IPS-NIHi7 (cell line): ENCODE results near the gene CHORDC1.
"Not testable (repeated sequence)": the region's sequence is repeated elsewhere in the genome, so short reads cannot be mapped to it uniquely, and the experiment has no call there.

ENCODE experiments used
- DNase-seq: peaks from one replicate; pipeline ENCODE4 v3.0.0; 2012; ENCODE audit warnings: mixed read lengths; ENCODE audit errors: extremely low spot score

Gene CHORDC1

DNA sequence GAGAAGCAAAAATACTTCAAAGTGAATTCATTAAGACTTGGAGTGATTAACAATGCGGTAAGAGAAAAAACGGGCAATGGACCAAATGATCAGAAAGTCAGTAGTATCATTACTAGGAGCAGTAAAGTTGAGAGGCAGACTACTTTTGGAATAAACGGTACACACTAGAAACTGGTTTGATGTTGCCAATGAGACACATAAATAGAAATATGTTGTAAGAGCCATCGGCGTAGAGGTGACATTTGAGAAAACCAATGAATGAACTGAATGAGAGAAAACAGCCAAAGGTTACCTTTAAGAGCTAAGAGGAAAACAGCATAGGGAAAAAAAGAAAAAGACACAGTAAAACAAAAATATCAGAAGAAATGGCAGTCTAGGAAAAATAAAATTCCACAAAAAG is 6.2 kb downstream of the CHORDC1 start:
- no peak for DNase-seq

DNA sequence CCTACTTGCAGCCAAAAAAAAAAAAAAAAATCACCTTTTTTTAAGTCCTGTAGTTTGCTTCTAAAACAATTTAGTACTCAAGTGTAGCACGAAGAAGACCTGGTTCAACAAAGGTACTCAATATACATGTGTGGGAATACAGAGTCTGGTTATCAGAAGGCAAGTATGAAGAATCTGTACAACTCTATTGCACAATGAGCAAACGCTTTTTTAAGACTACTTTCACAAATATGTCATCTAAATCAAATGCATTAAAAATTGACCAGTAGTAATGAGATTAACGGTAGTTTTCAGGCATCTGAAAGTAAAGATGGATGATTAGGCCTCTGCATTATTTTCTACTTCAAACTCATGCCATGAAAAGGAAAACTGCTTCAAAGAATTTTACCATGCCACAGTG is 9.5 kb downstream of the CHORDC1 start:
- no peak for DNase-seq

DNA sequence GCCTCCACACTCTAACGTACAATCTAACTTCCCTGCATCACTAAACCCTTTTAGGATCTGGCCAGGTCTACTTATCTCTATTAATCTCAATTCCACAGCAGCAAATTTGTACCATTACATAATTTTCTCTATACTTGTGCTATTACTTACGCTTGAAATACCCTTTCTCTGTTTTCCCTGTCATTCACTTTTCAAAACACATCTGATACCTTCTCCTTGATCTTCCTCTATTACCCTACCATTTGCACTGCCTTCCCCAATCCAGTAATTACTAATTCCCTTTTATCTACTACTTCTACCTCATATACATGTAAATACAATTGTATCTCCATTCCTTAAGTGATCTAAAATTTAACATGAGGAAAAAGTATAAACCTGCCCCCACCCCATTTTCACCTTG is 14.0 kb downstream of the CHORDC1 start:
- no peak for DNase-seq

DNA sequence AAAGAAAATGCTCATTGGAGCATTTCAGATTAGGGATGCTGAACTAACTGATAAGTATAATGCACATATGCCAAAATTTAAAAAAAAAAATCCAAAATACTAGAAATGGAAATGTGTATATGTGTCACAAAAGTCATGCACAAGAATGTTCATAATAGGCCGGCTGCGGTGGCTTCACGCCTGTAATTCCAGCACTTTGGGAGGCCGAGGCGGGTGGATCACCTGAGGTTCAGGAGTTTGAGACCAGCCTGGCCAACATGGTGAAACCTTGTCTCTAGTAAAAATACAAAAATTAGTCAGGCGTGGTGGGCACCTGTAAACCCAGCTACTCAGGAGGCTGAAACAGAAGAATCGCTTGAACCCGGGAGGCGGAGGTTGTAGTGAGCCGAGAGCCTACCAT is 14.9 kb downstream of the CHORDC1 start:
- not testable (repeated sequence) for DNase-seq

DNA sequence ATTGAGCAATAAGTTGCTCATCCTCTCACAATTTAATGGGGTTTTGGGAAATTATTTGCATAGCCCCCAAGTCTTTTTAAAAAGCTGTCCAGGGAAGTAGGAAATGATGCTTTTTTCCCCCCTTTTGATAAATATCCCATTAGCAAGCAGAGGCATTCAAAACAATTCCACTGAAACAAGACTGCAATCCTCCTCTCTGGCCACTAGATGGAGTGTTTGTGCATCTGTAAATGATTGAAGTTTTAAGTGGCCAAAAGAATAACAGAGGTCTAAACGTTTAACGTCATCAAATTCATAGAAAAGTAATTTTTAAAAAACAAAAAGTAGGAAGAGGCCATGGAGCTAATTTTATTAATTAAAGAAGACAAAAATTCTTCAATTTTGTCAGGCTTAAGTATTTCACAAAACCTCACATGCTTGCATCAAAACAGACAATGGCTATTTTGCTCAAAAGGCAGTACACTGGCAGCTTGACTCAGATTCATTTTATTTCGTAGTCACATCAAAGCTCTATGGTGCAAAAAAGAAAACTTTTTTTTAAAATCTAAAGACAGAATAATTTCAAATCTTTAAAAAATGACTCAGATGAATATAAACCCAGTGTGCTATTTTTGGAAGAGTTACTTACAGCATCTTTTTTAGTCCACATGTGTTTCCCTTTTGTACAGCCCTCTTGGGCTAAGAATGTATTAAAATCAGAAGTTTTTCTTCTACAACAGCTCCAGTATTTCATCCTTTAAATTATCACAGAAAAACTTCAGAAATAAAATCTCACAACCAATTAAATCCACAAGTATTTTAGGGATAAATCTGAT is 17.8 kb downstream of the CHORDC1 start:
- DNase-seq: peak; percentile 51

DNA sequence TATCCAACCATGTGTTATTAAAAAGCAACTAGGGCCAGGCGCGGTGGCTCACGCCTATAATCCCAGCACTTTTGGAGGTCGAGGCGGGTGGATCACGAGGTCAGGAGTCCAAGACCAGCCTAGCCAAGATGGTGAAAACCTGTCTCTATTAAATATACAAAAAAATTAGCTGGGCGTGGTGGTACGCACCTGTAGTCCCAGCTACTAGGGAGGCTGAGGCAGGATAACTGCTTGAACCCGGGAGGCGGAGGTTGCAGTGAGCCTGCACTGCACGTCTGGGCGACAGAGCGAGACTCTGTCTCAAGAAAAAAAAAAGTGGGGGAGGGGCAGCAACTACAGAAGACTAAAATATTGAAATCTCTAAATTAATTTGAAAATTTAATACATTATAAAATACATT is 18.4 kb downstream of the CHORDC1 start:
- DNase-seq: no peak

DNA sequence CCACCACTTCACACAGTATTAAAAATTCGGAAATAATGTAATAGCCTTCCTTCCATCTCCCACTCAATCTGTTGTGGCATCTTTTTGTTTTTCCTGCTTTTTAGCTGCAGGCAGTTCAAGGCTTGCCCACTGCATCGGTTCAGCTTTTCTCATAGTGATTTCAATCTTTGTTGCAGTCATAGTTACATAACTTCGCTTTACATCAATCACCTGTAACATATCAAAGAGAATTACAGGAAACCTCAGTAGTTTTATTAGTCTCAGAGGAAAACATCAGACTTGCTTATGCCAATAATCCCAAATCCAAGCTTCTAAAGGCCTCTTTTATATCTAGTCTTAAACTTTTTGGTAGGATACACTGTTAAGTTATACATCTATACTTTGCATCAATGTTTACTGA is 20.5 kb downstream of the CHORDC1 start:
- no peak for DNase-seq

DNA sequence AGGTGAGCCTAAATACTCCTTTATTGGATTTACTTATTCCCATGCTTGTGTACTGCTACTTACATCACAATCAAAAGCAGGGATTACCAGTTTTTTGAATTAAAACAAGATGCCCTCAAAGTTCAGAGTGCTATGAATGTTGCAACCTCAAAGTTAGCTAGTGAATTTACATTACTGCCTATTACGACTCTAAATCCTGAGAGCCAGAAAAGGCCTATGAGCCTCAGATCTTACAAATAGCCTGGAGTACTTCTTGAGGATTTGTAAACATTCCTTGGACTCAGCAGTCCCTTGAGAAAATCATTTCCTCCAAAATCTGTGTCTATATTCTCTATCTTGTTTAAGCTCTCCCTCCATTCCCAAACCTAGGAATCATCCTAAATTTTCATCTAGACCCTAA is 25.5 kb downstream of the CHORDC1 start:
- no peak for DNase-seq

DNA sequence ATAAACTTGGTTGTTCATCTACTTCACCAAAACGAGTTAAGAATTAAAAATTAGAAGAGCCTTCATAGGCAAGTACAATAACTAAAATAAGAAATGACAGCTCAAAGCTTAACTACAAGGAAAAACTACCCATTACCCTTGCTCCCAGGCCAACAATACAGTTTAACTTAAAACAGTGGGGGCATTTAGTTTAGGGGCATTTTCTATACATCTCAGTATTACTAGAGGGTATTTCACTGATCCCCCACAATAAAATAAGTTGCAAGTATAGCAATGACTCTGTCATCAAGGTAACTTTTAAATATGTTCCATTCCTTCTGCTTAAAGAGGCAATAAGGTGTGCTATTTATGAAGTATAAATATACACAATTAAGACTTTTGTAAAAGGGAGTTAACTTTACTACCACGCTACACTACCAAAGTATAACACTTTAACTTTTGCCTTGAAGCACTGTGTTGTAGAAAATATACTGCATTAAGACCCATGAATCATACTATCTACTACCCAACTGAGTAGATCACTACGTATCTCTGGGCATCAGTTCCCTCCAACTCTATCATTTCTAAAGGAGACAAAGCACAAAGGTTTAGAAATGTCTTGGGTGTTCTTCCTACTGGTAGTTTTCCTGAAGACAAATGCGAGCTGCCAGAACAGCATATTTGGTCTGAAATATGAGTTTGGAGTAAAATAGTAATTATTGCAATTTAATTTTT is 29.8 kb downstream of the CHORDC1 start:
- DNase-seq: no peak

DNA sequence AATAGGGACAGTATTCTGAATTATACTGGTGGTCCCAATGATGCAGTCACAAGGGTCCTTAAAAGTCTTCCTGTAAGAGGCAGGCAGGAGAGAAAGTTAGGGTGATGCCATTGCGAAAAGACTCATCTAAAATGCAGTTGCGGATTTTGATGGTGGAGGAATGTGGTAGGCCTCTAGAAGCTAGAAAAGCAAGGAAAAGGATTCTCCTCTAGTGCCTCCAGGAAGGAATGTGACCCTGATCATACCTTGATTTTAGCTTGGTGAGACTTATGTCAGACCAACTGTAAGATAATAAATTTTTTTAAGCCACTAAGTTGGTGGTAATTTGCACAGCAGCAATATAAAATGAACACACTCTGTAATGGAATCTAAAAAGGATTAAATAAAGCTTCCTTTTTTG is 33.8 kb downstream of the CHORDC1 start:
- no peak for DNase-seq

DNA sequence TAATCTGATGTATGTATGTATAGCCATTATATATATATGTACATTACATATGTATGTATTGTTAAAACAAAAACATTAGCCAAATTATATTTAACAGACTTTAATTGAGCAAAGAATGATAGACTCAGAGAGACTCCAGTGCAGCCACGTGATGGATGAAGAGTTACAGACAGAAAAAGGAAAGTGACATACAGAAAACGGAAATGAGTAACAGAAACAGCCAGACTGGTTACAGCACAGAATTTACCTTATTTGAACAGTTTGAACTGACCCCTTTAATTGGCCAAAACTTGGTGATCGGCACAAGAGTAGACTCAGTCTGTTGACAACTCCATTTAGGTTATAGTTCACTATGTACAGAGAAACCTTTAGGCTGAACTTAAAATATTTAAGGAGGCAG is 35.0 kb downstream of the CHORDC1 start:
- no peak for DNase-seq

DNA sequence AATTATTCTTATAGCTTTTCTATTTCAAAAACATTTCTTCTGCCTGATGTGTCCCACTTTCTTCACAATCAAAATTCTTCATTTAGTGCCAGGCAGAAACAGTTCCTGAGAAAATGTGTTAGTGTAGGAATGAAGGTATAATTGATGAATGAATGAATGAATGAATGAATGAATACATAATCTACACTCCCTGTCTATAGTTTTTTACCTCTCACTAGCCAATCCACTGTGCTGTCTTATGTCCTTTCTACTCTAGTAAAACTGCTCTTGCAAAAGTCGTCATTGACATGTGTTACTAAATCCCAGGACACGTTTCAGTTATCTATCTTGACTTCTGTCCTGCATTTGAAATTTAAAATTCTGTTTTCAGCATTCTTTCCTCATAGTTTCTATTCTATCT is 42.9 kb downstream of the CHORDC1 start:
- no peak for DNase-seq

DNA sequence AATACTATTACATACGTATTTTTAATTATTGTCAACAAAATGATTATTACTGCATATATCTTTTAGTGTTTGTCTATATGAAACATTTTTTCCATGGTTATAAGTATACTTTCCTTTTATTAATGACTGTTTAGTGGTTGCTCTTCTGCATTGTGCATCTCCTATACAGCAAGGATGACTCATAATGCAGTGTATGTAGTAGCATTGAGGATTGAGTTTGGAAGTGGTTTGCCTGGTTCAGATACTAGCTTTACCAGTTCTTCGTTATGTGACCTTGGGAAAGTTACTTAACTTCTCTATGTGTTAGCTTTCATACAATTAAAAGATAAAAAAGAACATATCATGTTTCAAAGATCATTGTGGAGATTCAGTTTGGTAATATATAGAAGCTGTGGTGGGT is 44.1 kb downstream of the CHORDC1 start:
- no peak for DNase-seq

DNA sequence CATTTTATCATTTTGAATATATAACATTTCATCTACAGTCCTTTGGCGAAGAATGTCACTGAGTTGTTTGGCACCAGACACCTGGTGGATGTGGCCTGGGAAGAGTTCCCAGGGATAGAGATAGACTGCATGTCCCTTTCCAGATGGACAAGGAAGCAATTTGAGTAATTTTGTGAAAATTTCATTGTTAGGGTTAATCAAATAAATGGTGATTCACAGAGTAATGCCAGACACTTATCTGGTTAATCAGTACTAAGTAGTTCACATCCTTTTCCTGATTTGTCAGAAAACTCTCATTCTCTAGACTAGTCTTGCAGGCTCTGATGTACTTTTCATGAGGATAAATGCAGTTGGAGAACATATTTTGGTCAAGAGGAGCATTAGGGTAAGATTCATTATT is 46.8 kb downstream of the CHORDC1 start:
- no peak for DNase-seq

DNA sequence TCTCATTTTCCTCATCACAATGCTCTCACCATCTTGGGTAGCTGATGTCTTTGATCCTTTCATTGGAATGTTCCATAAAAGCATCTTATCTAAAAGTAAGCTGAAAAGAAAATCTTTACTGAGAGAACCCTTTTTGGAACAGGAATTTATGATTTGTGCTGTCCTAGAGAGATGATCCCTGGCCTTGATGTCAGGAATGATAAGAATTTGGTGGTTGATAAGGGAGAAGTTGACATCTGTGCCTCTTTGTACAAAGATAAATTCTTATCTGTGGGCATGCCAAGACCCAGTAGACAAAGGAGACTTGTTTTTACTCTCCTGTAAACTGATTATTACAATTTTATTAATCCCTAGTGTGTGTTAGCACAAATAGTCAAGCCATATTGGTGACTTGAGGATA is 51.5 kb downstream of the CHORDC1 start:
- no peak for DNase-seq

DNA sequence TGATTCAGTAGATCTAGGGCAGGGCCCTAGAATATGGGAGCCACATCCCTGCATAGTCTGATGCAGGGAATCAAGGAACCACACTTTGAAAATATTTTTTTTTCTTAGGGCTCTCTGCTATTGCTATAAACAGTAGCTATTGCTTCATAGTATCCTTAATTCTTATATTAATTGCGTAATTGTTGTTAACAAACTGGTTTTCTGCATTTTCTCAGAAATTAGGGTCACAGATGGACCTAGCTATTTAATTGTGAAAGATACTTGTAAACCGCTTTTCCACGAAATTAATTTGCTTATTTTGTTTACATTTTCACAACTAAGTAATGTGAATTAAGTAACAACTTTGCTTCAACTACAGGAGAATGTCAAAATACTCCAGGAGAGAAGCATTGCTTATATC is 54.3 kb downstream of the CHORDC1 start:
- no peak for DNase-seq

DNA sequence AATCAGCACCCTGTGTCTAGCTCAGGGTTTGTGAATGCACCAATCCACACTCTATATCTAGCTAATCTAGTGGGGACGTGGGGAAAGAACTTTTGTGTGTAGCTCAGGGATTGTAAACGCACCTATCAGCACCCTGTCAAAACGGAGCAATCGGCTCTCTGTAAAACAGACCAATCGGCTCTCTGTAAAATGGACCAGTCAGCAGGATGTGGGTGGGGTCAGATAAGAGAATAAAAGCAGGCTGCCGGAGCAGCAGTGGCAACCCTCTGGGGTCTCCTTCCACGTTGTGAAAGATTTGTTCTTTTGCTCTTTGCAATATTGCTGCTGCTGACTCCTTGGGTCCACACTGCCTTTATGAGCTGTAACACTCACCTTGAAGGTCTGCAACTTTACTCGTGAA is 55.1 kb downstream of the CHORDC1 start:
- not testable (repeated sequence) for DNase-seq

DNA sequence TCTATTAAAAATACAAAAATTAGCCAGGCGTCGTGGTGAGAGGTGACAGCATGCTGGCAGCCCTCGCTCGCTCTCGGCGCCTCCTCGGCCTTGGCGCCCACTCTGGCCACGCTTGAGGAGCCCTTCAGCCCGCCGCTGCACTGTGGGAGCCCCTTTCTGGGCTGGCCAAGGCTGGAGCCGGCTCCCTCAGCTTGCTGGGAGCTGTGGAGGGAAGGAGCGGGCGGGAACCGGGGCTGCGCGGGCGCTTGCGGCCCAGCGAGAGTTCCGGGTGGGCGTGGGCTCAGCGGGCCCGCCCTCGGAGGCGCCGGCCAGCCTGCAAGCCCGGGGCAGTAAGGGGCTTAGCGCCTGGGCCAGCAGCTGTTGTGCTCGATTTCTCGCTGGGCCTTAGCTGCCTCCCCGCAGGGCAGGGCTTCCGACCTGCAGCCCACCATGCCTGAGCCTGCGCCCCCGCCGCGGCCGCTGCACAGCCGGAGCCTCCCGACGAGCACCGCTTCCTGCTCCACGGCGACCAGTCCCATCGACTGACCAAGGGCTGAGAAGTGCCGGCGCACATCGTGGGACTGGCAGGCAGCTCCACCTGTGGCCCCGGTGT is 55.8 kb downstream of the CHORDC1 start:
- not testable (repeated sequence) for DNase-seq
